ENCODE measurements around the gene SPEM2.
"Not testable (repeated sequence)": the region's sequence is repeated elsewhere in the genome, so short reads cannot be mapped to it uniquely, and the experiment has no call there.

Gene SPEM2

GRCh38 chr17:7442142-7442541 is 16.7 kb downstream of the SPEM2 start:
- DNase-seq (ENCODE audit: low spot score): no peak

DNA sequence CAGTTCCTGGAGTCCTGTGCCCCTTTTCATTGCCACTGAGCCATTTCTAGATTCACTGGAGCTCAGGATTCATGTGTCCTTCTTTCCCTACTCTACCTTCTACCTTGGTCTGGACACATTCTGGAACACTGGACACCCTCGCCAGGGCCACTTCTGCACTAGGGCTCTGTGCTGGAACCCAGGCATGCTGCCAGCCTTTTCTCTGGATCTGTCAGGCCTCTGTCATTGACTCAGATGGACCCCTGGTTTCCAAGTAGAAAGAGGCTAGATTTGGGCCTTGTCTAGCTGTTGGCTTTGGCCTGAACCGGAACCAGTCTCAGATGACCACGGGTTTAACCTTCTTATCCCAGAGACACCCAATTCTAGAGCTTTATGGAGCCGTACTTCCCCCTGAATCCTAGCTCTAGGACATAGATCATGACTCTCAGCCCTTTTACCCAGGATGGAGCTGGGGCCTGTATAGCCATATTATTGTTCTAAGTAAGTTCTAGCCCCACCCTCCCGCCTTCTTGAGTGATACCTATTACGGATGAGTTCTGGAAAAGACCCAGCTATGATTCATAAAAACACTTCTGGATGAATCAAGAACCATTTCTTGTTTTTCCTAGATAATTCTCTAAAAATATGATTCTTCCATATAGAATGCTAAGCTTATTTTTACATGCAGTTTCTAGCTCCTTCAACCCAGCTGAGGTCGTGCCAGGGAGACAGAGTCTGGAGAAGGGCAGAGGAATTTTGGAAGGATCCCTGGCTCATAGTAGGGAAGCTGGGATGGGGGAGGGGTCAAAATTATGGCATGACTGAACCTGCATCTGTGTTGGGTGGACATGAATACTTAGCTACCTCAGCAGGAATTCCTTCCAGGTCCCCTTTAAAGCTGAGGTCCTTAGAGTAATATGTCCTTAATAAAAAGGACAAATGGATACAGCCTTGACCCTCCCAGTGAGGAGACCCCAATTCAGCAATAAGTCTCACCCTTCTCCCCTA is 18.4 kb downstream of the SPEM2 start:
- no peak for DNase-seq (ENCODE audit: low spot score)

GRCh38 chr17:7444682-7445618 is 19.5 kb downstream of the SPEM2 start, which contains the start of gene CHRNB1:
CHRNB1 (plus strand) TSS chr17:7445061; CDS start chr17:7445128, 67 bp downstream.
- peak; percentile 66 for DNase-seq (ENCODE audit: low spot score)

DNA sequence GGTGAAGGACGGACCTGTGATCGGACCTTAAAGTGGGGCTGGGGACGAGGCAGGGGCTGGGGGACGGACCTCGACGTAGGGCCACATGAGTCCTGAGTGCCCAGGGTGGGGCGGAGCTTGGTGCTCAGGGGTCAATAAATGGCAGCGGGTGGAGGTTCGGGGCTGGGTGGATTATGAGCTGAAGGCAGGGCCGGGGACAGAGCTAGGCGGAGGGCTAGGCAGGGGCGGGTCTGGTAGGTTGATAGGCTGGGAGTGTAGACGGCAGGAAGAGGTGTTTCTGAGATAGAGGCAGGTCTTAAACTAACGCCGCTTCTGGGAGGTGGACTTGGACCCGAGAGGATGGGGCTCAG is 20.2 kb downstream of the SPEM2 start:
- DNase-seq (ENCODE audit: low spot score): no peak

DNA sequence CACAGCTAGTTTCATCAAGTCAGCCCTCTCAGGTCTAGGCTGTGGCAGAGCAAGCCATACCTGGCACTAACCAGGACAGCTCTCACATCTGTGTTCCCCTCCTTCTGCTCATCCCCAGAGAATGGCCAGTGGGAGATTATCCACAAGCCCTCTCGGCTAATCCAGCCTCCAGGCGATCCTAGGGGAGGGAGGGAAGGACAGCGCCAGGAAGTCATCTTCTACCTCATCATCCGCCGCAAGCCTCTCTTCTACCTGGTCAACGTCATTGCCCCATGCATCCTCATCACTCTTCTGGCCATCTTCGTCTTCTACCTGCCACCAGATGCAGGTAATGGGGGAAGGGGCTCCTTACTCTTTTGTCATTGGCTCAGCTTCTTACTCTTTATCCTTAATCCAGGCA is 23.0 kb downstream of the SPEM2 start:
- no peak for DNase-seq (ENCODE audit: low spot score)

DNA sequence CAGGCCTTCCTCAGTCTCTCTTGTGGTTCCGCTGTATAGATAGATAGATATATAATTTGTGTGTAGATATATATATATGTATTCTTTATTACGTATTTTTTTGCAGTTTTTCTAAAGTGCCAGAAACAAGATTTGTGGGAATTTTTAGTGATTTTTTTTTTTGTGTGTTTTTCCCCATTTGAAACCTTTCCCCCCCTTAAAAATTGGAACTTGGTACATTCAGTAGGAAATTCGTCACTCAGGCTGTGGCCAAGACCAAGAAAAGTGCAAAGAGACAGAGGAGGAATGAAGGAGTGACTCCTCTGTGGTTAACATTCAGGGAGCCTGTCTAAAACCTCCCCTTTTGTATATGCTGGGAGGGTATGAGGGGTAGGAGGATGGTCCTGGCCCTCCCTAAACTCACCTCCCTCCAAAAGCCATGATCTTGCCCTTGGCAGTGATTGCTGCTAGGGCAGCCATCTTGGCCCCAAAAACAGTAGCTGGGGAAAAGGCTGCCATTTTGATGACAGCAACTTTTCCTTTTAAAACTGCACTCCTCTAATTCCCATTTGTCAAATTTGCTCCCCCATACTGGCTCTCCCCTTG is 34.6 kb downstream of the SPEM2 start:
- no peak for DNase-seq (ENCODE audit: low spot score)

DNA sequence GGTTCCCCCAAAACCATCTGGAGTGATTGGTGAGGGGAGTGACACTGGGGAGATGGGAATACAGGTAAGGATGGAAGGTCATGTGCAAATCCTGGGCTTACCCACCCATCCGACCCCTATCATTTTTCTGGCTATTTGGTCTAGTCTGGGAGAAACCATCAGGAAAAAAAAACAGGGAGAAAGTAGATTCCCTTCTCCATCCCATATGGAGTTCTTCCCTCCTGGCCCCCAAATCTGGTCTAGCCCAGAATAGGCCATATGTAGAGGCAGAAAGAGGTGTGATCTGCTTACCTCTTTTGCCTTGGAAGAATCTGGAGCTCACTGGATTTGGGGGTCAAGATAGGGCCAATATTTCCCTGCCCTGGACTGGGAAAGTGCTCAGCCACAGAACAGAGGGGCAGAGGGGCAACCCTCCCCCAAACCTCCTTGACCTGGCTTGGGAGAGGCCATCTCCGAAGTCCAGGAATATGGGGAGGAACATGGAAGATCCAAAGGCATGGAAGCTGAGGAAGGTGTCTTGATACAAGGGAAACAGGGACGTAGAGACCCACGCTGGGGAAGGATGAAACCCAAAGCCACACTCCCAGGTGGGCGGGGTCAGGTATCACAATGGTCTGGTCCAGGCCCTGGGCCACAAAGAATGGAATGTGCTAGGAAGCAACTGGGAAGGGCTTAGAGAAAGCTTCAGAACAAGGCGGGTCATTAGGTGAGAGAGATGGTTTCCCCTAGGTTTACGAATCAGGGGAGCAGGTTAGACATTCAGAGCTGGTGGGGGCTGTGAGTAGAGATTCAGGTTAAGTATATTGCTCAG is 35.6 kb downstream of the SPEM2 start:
- DNase-seq (ENCODE audit: low spot score): no peak

GRCh38 chr17:7462474-7463371 is 37.3 kb downstream of the SPEM2 start:
- DNase-seq (ENCODE audit: low spot score): no peak

DNA sequence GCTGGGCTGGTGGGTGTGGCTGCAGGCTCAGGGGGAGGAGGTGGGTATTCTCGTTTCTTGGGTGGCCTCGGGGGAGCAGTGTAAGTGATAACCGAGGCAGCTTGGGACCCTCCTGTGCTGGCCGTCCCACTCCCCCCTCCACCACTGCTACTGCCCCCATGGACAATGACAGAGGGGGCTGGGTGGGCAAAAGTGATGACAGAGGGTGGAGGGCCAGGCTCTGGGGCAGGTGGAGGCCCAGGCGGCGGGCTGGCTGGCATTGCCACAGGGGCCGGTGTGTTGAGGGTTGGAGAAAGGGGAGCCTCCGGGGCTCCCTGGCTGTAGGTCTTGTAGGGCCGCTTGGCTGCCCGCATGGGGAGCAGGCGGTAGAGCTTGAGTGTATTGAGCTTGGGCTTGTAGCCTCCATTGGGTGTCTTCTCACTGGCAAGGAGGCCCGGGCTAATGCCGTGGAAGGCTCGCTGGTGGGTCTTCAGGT is 38.0 kb downstream of the SPEM2 start:
- no peak for DNase-seq (ENCODE audit: low spot score)

- DNase-seq (ENCODE audit: low spot score): no peak
These were observed 38.7 kb downstream of the SPEM2 start for GRCh38 chr17:7464081-7464480.

GRCh38 chr17:7465597-7466275 is 40.3 kb downstream of the SPEM2 start:
- DNase-seq (ENCODE audit: low spot score): no peak

DNA sequence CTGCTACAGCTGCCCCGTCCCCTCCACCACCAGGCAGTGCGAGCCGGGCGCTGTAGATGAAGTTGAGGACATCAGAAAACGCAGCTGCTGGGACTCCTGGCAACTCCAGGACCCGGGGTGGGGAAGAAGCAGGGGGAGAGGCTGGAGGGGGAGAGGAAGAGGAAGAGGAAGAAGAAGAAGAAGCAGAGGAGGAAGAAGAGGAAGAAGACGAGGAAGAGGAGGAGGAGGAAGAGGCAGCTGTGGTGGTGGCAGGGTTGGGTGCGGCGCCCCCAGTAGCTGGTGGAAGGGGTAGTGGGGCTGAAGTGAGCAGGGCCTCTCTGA is 40.9 kb downstream of the SPEM2 start:
- DNase-seq (ENCODE audit: low spot score): no peak

DNA sequence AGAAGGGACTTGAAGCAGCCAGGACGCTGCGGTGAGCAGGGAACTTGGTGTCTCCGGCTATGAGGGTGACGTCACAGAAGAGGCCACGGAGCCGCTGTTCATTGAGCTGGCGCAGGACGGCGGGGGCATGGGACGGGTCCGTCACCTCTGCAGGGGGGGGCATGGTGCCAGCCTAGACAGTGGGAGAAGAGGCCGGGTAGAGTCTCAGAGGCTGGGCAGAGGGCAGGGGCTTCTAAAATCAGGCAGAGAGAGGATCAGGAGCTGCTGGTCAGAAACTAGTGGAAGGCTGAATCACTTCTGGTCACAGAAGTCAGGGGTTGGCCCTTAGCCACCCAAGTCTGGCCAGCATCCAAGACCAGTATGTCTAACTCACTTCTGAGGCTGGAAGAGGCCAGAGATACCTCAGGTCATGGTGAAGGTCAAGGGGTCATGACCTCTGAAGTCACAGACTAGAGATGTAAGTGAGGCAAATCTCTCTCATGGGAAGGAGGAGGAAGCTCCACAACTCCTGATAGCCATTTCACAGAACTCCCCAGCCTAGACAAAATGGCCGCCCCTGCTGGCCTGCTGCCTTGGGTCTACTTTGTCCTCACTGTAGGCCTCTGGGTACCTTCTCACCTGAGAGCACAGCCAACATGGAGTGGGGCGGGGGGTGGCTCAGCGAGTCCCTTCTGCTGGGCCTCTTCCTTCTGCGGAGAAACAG is 41.4 kb downstream of the SPEM2 start:
- no peak for DNase-seq (ENCODE audit: low spot score)

GRCh38 chr17:7467498-7467897 is 42.1 kb downstream of the SPEM2 start:
- DNase-seq (ENCODE audit: low spot score): no peak

GRCh38 chr17:7468290-7468689 is 42.9 kb downstream of the SPEM2 start:
- DNase-seq (ENCODE audit: low spot score): no peak

- DNase-seq (ENCODE audit: low spot score): no peak
These were observed 43.5 kb downstream of the SPEM2 start for GRCh38 chr17:7468804-7469389.

DNA sequence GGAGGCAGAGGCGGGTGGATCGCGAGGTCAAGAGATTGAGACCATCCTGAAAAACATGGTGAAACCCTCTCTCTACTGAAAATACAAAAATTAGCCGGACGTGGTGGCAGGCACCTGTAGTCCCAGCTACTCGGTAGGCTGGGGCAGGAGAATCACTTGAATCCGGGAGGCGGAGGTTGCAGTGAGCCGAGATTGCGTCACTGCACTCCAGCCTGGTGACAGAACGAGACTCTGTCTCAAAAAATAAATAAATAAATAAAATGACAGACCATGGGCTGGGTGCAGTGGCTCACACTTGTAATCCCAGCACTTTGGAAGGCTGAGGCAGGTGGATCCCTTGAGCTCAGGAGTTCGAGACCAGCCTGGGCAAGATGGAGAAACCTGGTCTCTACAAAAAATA is 44.4 kb downstream of the SPEM2 start:
- not testable (repeated sequence) for DNase-seq (ENCODE audit: low spot score)

GRCh38 chr17:7470457-7470973 is 45.1 kb downstream of the SPEM2 start:
- DNase-seq (ENCODE audit: low spot score): not testable (repeated sequence)

DNA sequence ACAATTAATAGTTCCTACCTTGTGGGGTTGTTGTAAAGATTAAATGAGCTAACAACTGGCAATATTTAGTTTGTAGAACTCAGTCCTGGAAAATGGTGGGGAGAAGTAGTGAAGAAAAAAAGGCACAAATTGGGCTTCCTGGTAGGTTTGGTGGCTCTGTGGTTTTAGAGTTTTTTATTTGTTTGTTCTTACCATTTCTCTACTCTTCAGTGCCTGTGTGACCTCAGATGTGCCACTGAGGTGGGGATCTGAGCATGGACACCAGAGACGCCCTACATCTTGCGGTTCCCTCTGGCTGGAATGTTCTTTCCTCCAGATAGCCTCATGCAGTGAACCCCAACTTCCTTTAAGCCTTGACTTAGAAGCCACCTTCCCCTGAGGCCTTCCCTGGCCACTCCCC is 46.3 kb downstream of the SPEM2 start:
- no peak for DNase-seq (ENCODE audit: low spot score)
